Stimulated activated naive CD8-positive, alpha-beta T cell treated with anti-CD3 and anti-CD28 coated beads, Interleukin-15, Interleukin-2, amounts not matched to agents 100 ng/mL and 50 ng/mL, for 24 hours (primary cell): ENCODE results near the gene CLDN22.

Source experiments
- H3K27ac Mint-ChIP-seq: one replicate; pipeline ENCODE4 v1.8.0; 2021; ENCODE audit warnings: mild to moderate bottlenecking, mixed read lengths
- H3K27me3 Mint-ChIP-seq: one replicate; pipeline ENCODE4 v1.8.0; 2021; ENCODE audit warnings: mixed read lengths
- H3K36me3 Mint-ChIP-seq: one replicate; pipeline ENCODE4 v1.8.0; 2021; ENCODE audit warnings: low read depth, mixed read lengths
- H3K4me1 Mint-ChIP-seq: one replicate; pipeline ENCODE4 v1.8.0; 2021; ENCODE audit warnings: low read depth, mixed read lengths
- H3K4me3 Mint-ChIP-seq: one replicate; pipeline ENCODE4 v1.8.0; 2021; ENCODE audit warnings: mild to moderate bottlenecking, mixed read lengths
- H3K9me3 Mint-ChIP-seq: one replicate; pipeline ENCODE4 v1.8.0; 2021; ENCODE audit warnings: mixed read lengths

Gene CLDN22

GRCh38 chr4:183321079-183321478, 1.0 kb upstream of the CLDN22 start:
- Mint-ChIP-seq H3K27me3 (peaks cover 6% of the 10 kb centered on the region), H3K4me1 (peaks cover 12% of the 10 kb centered on the region), H3K4me3 (no peak overlapping the region), H3K27ac (no peak overlapping the region), H3K9me3 (no peaks in the 10 kb centered on the region), H3K36me3 (no peaks in the 10 kb centered on the region)

GRCh38 chr4:183318656-183319055, 1.4 kb downstream of the CLDN22 start:
- no peak overlapping the region for H3K27ac Mint-ChIP-seq
- no peak overlapping the region for H3K4me3 Mint-ChIP-seq
- H3K27me3 Mint-ChIP-seq: peaks cover 3% of the 10 kb centered on the region
- H3K4me1 Mint-ChIP-seq: peaks cover 12% of the 10 kb centered on the region
- no peaks in the 10 kb centered on the region for H3K36me3 Mint-ChIP-seq
- H3K9me3 Mint-ChIP-seq: no peaks in the 10 kb centered on the region

GRCh38 chr4:183314806-183315205, 5.3 kb downstream of the CLDN22 start:
- no peaks in the 10 kb centered on the region for H3K4me1 Mint-ChIP-seq
- H3K4me3 Mint-ChIP-seq: no peak overlapping the region
- no peak overlapping the region for H3K27ac Mint-ChIP-seq
- no peaks in the 10 kb centered on the region for H3K9me3 Mint-ChIP-seq
- H3K36me3 Mint-ChIP-seq: no peaks in the 10 kb centered on the region
- peaks cover 3% of the 10 kb centered on the region for H3K27me3 Mint-ChIP-seq

- Mint-ChIP-seq H3K4me1 (no peaks in the 10 kb centered on the region), H3K27ac (no peak overlapping the region), H3K27me3 (peaks cover 3% of the 10 kb centered on the region), H3K4me3 (no peak overlapping the region), H3K9me3 (no peaks in the 10 kb centered on the region), H3K36me3 (no peaks in the 10 kb centered on the region)
These were observed 5.7 kb downstream of the CLDN22 start for GRCh38 chr4:183314336-183314735.

- H3K27ac Mint-ChIP-seq: no peak overlapping the region
- H3K9me3 Mint-ChIP-seq: no peaks in the 10 kb centered on the region
- H3K36me3 Mint-ChIP-seq: no peaks in the 10 kb centered on the region
- no peaks in the 10 kb centered on the region for H3K27me3 Mint-ChIP-seq
- no peaks in the 10 kb centered on the region for H3K4me1 Mint-ChIP-seq
- no peak overlapping the region for H3K4me3 Mint-ChIP-seq
These were observed 7.2 kb downstream of the CLDN22 start for GRCh38 chr4:183312841-183313240.

GRCh38 chr4:183306811-183307210, 13.3 kb downstream of the CLDN22 start:
- Mint-ChIP-seq H3K9me3 (no peaks in the 10 kb centered on the region), H3K27ac (no peak overlapping the region), H3K4me1 (no peaks in the 10 kb centered on the region), H3K27me3 (no peaks in the 10 kb centered on the region), H3K36me3 (no peaks in the 10 kb centered on the region), H3K4me3 (no peak overlapping the region)

GRCh38 chr4:183304538-183304937, 15.5 kb downstream of the CLDN22 start:
- no peaks in the 10 kb centered on the region for H3K9me3 Mint-ChIP-seq
- no peak overlapping the region for H3K27ac Mint-ChIP-seq
- H3K4me3 Mint-ChIP-seq: no peak overlapping the region
- peaks cover 1% of the 10 kb centered on the region for H3K27me3 Mint-ChIP-seq
- no peaks in the 10 kb centered on the region for H3K36me3 Mint-ChIP-seq
- no peaks in the 10 kb centered on the region for H3K4me1 Mint-ChIP-seq

- H3K4me3 Mint-ChIP-seq: no peak overlapping the region
- H3K36me3 Mint-ChIP-seq: no peaks in the 10 kb centered on the region
- H3K27me3 Mint-ChIP-seq: peaks cover 4% of the 10 kb centered on the region
- no peak overlapping the region for H3K27ac Mint-ChIP-seq
- H3K4me1 Mint-ChIP-seq: no peaks in the 10 kb centered on the region
- H3K9me3 Mint-ChIP-seq: no peaks in the 10 kb centered on the region
These were observed 16.0 kb downstream of the CLDN22 start for GRCh38 chr4:183304067-183304466.

GRCh38 chr4:183303301-183303700, 16.8 kb downstream of the CLDN22 start:
- no peak overlapping the region for H3K4me3 Mint-ChIP-seq
- no peaks in the 10 kb centered on the region for H3K36me3 Mint-ChIP-seq
- H3K27ac Mint-ChIP-seq: no peak overlapping the region
- H3K4me1 Mint-ChIP-seq: no peaks in the 10 kb centered on the region
- no peaks in the 10 kb centered on the region for H3K9me3 Mint-ChIP-seq
- H3K27me3 Mint-ChIP-seq: peaks cover 4% of the 10 kb centered on the region

GRCh38 chr4:183300655-183301054, 19.4 kb downstream of the CLDN22 start:
- Mint-ChIP-seq H3K27me3 (peaks cover 4% of the 10 kb centered on the region), H3K4me1 (no peaks in the 10 kb centered on the region), H3K27ac (no peak overlapping the region), H3K4me3 (no peak overlapping the region), H3K9me3 (no peaks in the 10 kb centered on the region), H3K36me3 (no peaks in the 10 kb centered on the region)

- no peaks in the 10 kb centered on the region for H3K9me3 Mint-ChIP-seq
- no peak overlapping the region for H3K27ac Mint-ChIP-seq
- H3K4me1 Mint-ChIP-seq: no peaks in the 10 kb centered on the region
These were observed 20.0 kb downstream of the CLDN22 start for GRCh38 chr4:183300070-183300469.

GRCh38 chr4:183299464-183299863, 20.6 kb downstream of the CLDN22 start:
- H3K4me1 Mint-ChIP-seq: no peaks in the 10 kb centered on the region
- H3K27me3 Mint-ChIP-seq: peaks cover 4% of the 10 kb centered on the region
- H3K9me3 Mint-ChIP-seq: no peaks in the 10 kb centered on the region
- no peak overlapping the region for H3K27ac Mint-ChIP-seq
- no peak overlapping the region for H3K4me3 Mint-ChIP-seq
- H3K36me3 Mint-ChIP-seq: no peaks in the 10 kb centered on the region

More at GRCh38 chr4:183300070-183300469, 20.0 kb downstream of the CLDN22 start:
- H3K36me3 Mint-ChIP-seq: no peaks in the 10 kb centered on the region
- H3K4me3 Mint-ChIP-seq: no peak overlapping the region
- peaks cover 4% of the 10 kb centered on the region for H3K27me3 Mint-ChIP-seq

- peaks cover 4% of the 10 kb centered on the region for H3K27me3 Mint-ChIP-seq
- no peak overlapping the region for H3K27ac Mint-ChIP-seq
- H3K4me3 Mint-ChIP-seq: no peak overlapping the region
- H3K4me1 Mint-ChIP-seq: no peaks in the 10 kb centered on the region
- H3K9me3 Mint-ChIP-seq: no peaks in the 10 kb centered on the region
- H3K36me3 Mint-ChIP-seq: no peaks in the 10 kb centered on the region
These were observed 22.4 kb downstream of the CLDN22 start for GRCh38 chr4:183297675-183298074.

GRCh38 chr4:183295711-183296110, 24.4 kb downstream of the CLDN22 start:
- Mint-ChIP-seq H3K4me1 (no peaks in the 10 kb centered on the region), H3K27ac (no peak overlapping the region), H3K36me3 (no peaks in the 10 kb centered on the region), H3K4me3 (no peak overlapping the region), H3K9me3 (no peaks in the 10 kb centered on the region), H3K27me3 (peaks cover 4% of the 10 kb centered on the region)

GRCh38 chr4:183291070-183291469, 29.0 kb downstream of the CLDN22 start:
- no peaks in the 10 kb centered on the region for H3K36me3 Mint-ChIP-seq
- no peaks in the 10 kb centered on the region for H3K4me1 Mint-ChIP-seq
- no peaks in the 10 kb centered on the region for H3K9me3 Mint-ChIP-seq
- no peak overlapping the region for H3K4me3 Mint-ChIP-seq
- H3K27ac Mint-ChIP-seq: no peak overlapping the region
- H3K27me3 Mint-ChIP-seq: no peaks in the 10 kb centered on the region

- Mint-ChIP-seq H3K27me3 (no peaks in the 10 kb centered on the region), H3K36me3 (no peaks in the 10 kb centered on the region), H3K4me1 (no peaks in the 10 kb centered on the region), H3K4me3 (no peak overlapping the region), H3K9me3 (no peaks in the 10 kb centered on the region), H3K27ac (no peak overlapping the region)
These were observed 30.4 kb downstream of the CLDN22 start for GRCh38 chr4:183289688-183290087.
